HG03378 (cell line): ENCODE data around the gene EXOC2.
A peak's percentile ranks its signal among the peaks of the same experiment; 100 is the strongest.

Experiments used
- ATAC-seq: cut with Tn5 transposase; IDR thresholded peaks from one replicate; pipeline ENCODE4 v1.9.1; 2021; ENCODE audit warnings: mild to moderate bottlenecking, moderate library complexity; ENCODE audit not compliant: unreplicated experiment

The EXOC2 gene

GRCh38 chr6:474453-475185 is 218.3 kb downstream of the EXOC2 start:
- ATAC-seq = peak; percentile 61

- no peak for ATAC-seq
Observed at GRCh38 chr6:473768-474452, 219.0 kb downstream of the EXOC2 start.

GRCh38 chr6:473356-473755 is 219.6 kb downstream of the EXOC2 start:
- no peak for ATAC-seq

GRCh38 chr6:470901-471448 is 222.0 kb downstream of the EXOC2 start:
- ATAC-seq = peak; percentile 57

- ATAC-seq = no peak
Observed at GRCh38 chr6:470051-470900, 222.7 kb downstream of the EXOC2 start.

GRCh38 chr6:467671-468082 is 225.3 kb downstream of the EXOC2 start:
- ATAC-seq = no peak

- ATAC-seq = no peak
Observed at GRCh38 chr6:467111-467510, 225.8 kb downstream of the EXOC2 start.

GRCh38 chr6:466564-466963 is 226.4 kb downstream of the EXOC2 start:
- ATAC-seq = no peak

GRCh38 chr6:465531-466348 is 227.2 kb downstream of the EXOC2 start:
- no peak for ATAC-seq

- no peak for ATAC-seq
Observed at GRCh38 chr6:456887-457286, 236.1 kb downstream of the EXOC2 start.

GRCh38 chr6:456358-456867 is 236.5 kb downstream of the EXOC2 start:
- ATAC-seq = no peak

GRCh38 chr6:455835-456234 is 237.1 kb downstream of the EXOC2 start:
- ATAC-seq = no peak

GRCh38 chr6:455006-455585 is 237.8 kb downstream of the EXOC2 start:
- no peak for ATAC-seq

- ATAC-seq = no peak
Observed at GRCh38 chr6:454148-454991, 238.6 kb downstream of the EXOC2 start.

GRCh38 chr6:453152-453551 is 239.8 kb downstream of the EXOC2 start:
- ATAC-seq = no peak

- ATAC-seq = no peak
Observed at GRCh38 chr6:452301-453067, 240.5 kb downstream of the EXOC2 start.

GRCh38 chr6:451847-452246 is 241.1 kb downstream of the EXOC2 start:
- no peak for ATAC-seq

GRCh38 chr6:451336-451735 is 241.6 kb downstream of the EXOC2 start:
- no peak for ATAC-seq
